Purkinje cell (primary cell): ENCODE results near the gene OR1B1. TPM values are rescaled to one million over a fixed set of nuclear protein-coding genes. Genes with fewer than 3 reads are reported as not detected.

Experiments used
- polyA plus RNA-seq: library from polyadenylated mRNA; unstranded; fragments of >200 nt; fragmentation: Nextera tagmentation; gene quantifications from 2 replicates; pipeline ENCODE4 v1.2.1, GENCODE V29; 2014

The OR1B1 gene
- polyA plus RNA-seq, result not detected in 2 replicates

GRCh38 chr9:122657527-122657926 is at the start of gene OR1B1:
Gene OR1B1, minus strand, starts transcription at chr9:122657627.

DNA sequence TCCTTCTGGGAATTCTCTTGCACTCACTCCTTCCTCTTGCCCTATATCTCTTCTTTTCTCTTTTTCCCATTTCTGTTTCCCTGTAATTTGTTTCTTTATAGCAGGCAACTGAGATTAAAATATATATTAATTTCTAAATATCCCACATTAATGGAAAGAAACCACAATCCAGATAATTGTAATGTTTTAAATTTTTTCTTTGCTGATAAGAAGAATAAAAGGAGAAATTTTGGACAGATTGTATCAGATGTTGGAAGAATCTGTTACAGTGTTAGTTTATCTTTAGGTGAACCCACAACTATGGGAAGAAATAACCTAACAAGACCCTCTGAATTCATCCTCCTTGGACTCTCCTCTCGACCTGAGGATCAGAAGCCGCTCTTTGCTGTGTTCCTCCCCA is 4.0 kb upstream of the OR1B1 start, which contains the start of gene OR1L1:
OR1L1 (plus strand) TSS at position 301 of the 400 bp plus-strand sequence; CDS start at position 301, 0 bp downstream.

DNA sequence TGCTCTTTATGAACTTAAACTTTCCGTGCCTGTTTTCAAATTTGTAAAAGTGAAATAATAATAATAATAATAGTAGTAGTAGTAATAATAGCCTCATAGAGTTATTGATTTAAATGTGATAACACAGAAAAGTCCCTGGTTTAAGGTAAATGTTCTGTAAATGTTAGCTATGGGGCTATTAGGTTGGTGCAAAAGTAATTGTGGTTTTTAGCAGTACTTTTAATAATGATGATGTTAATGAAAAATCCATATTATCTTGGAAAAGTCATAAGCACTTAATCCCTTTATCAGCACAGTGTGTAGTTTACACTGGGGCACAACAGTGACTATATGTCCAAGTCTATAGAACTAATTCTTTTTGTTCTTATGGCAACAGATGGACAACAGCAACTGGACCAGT is 43.1 kb downstream of the OR1B1 start, which contains the start of gene OR1Q1:
OR1Q1 (plus strand) TSS at position 377 of the 400 bp plus-strand sequence; CDS start at position 377, 0 bp downstream.

DNA sequence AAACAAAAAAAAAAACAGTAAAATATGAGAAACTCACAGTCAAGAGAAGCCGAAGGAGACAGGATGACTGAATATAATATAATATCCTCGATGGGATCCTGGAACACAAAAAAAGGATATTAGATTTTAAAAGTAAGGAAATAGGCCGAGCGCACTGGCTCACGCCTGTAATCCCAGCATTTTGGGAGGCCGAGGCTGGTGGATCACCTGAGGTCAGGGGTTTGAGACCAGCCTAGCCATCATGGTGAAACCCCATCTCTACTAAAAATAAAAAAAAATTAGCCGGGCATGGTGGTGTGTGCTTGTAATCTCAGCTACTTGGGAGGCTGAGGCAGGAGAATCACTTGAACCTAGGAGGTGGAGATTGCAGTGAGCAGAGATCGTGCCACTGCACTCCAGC is 74.1 kb downstream of the OR1B1 start, which contains the start of gene OR1L8:
OR1L8 (minus strand) TSS at position 101 of the 400 bp plus-strand sequence. CDS start 14,907 bp downstream, outside the sequence.

Other genes starting within 250 kb of the OR1B1 start
- gene OR1J1, start 179.7 kb downstream of the OR1B1 start, polyA plus RNA-seq, result not detected in 2 replicates
- gene OR1J2, start 146.8 kb downstream of the OR1B1 start, polyA plus RNA-seq, result not detected in 2 replicates
- gene OR1J4, start 138.5 kb downstream of the OR1B1 start, polyA plus RNA-seq, result not detected in 2 replicates
- not detected in 2 replicates for gene OR1N1, start 130.3 kb downstream of the OR1B1 start, polyA plus RNA-seq
- not detected in 2 replicates for gene OR1N2, start 104.5 kb downstream of the OR1B1 start, polyA plus RNA-seq
- gene OR1L8, start 74.2 kb downstream of the OR1B1 start, polyA plus RNA-seq, result not detected in 2 replicates
- not detected in 2 replicates for gene OR1Q1, start 42.9 kb downstream of the OR1B1 start, polyA plus RNA-seq
- gene OR1L1, start 4.1 kb upstream of the OR1B1 start, polyA plus RNA-seq, result not detected in 2 replicates
- gene OR1L3, start 17.5 kb upstream of the OR1B1 start, polyA plus RNA-seq, result not detected in 2 replicates
- gene OR1L4, start 66.4 kb upstream of the OR1B1 start, polyA plus RNA-seq, result not detected in 2 replicates
- not detected in 2 replicates for gene OR1L6, start 84.7 kb upstream of the OR1B1 start, polyA plus RNA-seq
- gene OR5C1, start 131.3 kb upstream of the OR1B1 start, polyA plus RNA-seq, result not detected in 2 replicates
- gene OR1K1, start 142.5 kb upstream of the OR1B1 start, polyA plus RNA-seq, result not detected in 2 replicates
- 6.6 and 11.1 TPM in 2 replicates for gene PDCL, start 171.0 kb upstream of the OR1B1 start, polyA plus RNA-seq
- gene RC3H2, start 247.7 kb upstream of the OR1B1 start, polyA plus RNA-seq, result 28.1 and 33.0 TPM in 2 replicates